IPS DF 19.7 (cell line): ENCODE results near the gene PPHLN1.

Experiments
- DNase-seq: peaks from one replicate; pipeline ENCODE4 v3.0.0-alpha.2; 2013; ENCODE audit warnings: low read depth, low spot score

The PPHLN1 gene

GRCh38 chr12:42325653-42326474, at the start of gene PPHLN1, which contains the start of gene ZCRB1:
Gene PPHLN1, plus strand, starts transcription at chr12:42326167. Its CDS starts 9,736 bp downstream, at chr12:42335903.
Gene ZCRB1, minus strand, starts transcription at chr12:42326094. Its CDS starts 1,992 bp downstream, at chr12:42324102.
- DNase-seq = peak; percentile 52

- no peak for DNase-seq
These were observed 48.4 kb upstream of the PPHLN1 start for GRCh38 chr12:42277396-42278127.

GRCh38 chr12:42278128-42278510, 47.8 kb upstream of the PPHLN1 start:
- DNase-seq = no peak

- no peak for DNase-seq
These were observed 44.7 kb upstream of the PPHLN1 start for GRCh38 chr12:42281278-42281677.

GRCh38 chr12:42281844-42282243, 44.1 kb upstream of the PPHLN1 start:
- DNase-seq = no peak

GRCh38 chr12:42282294-42282693, 43.7 kb upstream of the PPHLN1 start:
- no peak for DNase-seq

GRCh38 chr12:42283739-42284138, 42.2 kb upstream of the PPHLN1 start:
- no peak for DNase-seq

- no peak for DNase-seq
These were observed 41.8 kb upstream of the PPHLN1 start for GRCh38 chr12:42284157-42284556.

GRCh38 chr12:42284876-42285275, 41.1 kb upstream of the PPHLN1 start:
- no peak for DNase-seq

GRCh38 chr12:42285431-42285830, 40.5 kb upstream of the PPHLN1 start:
- no peak for DNase-seq

- no peak for DNase-seq
These were observed 39.2 kb upstream of the PPHLN1 start for GRCh38 chr12:42286741-42287140.

- no peak for DNase-seq
These were observed 37.4 kb upstream of the PPHLN1 start for GRCh38 chr12:42288544-42288943.

GRCh38 chr12:42291680-42292079, 34.3 kb upstream of the PPHLN1 start:
- no peak for DNase-seq

GRCh38 chr12:42296503-42297109, 29.4 kb upstream of the PPHLN1 start:
- peak; percentile 3 for DNase-seq

GRCh38 chr12:42298887-42299286, 27.1 kb upstream of the PPHLN1 start:
- DNase-seq = no peak

GRCh38 chr12:42299392-42300308, 26.3 kb upstream of the PPHLN1 start:
- no peak for DNase-seq

- no peak for DNase-seq
These were observed 19.7 kb upstream of the PPHLN1 start for GRCh38 chr12:42306297-42306696.

GRCh38 chr12:42308390-42308789, 17.6 kb upstream of the PPHLN1 start:
- DNase-seq = no peak

GRCh38 chr12:42309996-42310395, 16.0 kb upstream of the PPHLN1 start:
- no peak for DNase-seq

GRCh38 chr12:42315108-42315507, 10.9 kb upstream of the PPHLN1 start:
- DNase-seq = no peak

- DNase-seq = no peak
These were observed 5.2 kb upstream of the PPHLN1 start for GRCh38 chr12:42320796-42321195.
